ENCODE measurements around the gene COL4A3. TPM values are rescaled to one million over a fixed set of nuclear protein-coding genes. Genes with fewer than 3 reads are reported as not detected.

Gene COL4A3
- total RNA-seq, 1 donor from 2014 or later, result 0.32 TPM

DNA sequence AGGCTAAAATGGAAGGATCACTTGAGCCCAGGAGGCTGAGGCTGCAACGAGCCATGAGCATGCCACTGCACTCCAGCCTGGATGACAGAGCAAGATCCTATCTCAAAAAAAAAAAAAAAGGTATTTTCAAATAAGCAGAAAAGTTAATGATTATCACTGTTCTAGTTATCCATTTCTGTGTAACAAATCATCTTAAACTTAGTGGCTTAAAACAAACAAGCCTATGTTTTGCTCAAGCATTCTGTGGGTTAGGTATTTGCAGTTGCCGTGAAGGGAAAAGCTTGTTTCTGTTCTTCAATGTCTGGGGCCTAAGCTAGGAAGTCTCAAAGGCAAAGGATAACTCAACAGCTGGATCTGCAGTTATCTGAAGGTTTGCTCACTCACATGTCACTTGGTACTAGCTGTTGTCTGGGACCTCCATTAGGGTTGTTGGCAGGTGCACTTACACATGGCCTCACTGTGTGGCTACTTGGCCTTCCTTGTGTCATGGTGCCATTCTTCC lies 174.7 kb downstream of the COL4A3 start:
- Mint-ChIP-seq H3K4me3 (ENCODE audit: unreplicated experiment) (no peak overlapping the region), H3K9me3 (ENCODE audit: unreplicated experiment) (no peaks in the 10 kb centered on the region), H3K4me1 (ENCODE audit: unreplicated experiment) (no peaks in the 10 kb centered on the region), H3K36me3 (ENCODE audit: unreplicated experiment) (peaks cover 48% of the 10 kb centered on the region), H3K27me3 (ENCODE audit: unreplicated experiment) (no peaks in the 10 kb centered on the region), H3K27ac (ENCODE audit: unreplicated experiment) (no peak overlapping the region)
- no peak for DNase-seq (ENCODE audit: extremely low spot score, unreplicated experiment)
- TF ChIP-seq CTCF (IDR thresholded peaks at IDR 0.05), result no peak

GRCh38 chr2:227340106-227340505 lies 175.7 kb downstream of the COL4A3 start:
- DNase-seq (ENCODE audit: extremely low spot score, unreplicated experiment), result no peak
- H3K36me3 Mint-ChIP-seq (ENCODE audit: unreplicated experiment), result peaks cover 43% of the 10 kb centered on the region
- TF ChIP-seq CTCF (IDR thresholded peaks at IDR 0.05), result no peak
- H3K4me3 Mint-ChIP-seq (ENCODE audit: unreplicated experiment), result no peak overlapping the region
- no peaks in the 10 kb centered on the region for H3K4me1 Mint-ChIP-seq (ENCODE audit: unreplicated experiment)
- no peak overlapping the region for H3K27ac Mint-ChIP-seq (ENCODE audit: unreplicated experiment)
- no peaks in the 10 kb centered on the region for H3K9me3 Mint-ChIP-seq (ENCODE audit: unreplicated experiment)
- H3K27me3 Mint-ChIP-seq (ENCODE audit: unreplicated experiment), result no peaks in the 10 kb centered on the region

GRCh38 chr2:227341553-227341952 lies 177.1 kb downstream of the COL4A3 start:
- no peak for TF ChIP-seq CTCF (IDR thresholded peaks at IDR 0.05)
- no peak for DNase-seq (ENCODE audit: extremely low spot score, unreplicated experiment)
- H3K36me3 Mint-ChIP-seq (ENCODE audit: unreplicated experiment), result peaks cover 32% of the 10 kb centered on the region
- H3K9me3 Mint-ChIP-seq (ENCODE audit: unreplicated experiment), result no peaks in the 10 kb centered on the region
- H3K4me3 Mint-ChIP-seq (ENCODE audit: unreplicated experiment), result no peak overlapping the region
- H3K27ac Mint-ChIP-seq (ENCODE audit: unreplicated experiment), result no peak overlapping the region
- H3K4me1 Mint-ChIP-seq (ENCODE audit: unreplicated experiment), result no peaks in the 10 kb centered on the region
- H3K27me3 Mint-ChIP-seq (ENCODE audit: unreplicated experiment), result no peaks in the 10 kb centered on the region

GRCh38 chr2:227344231-227344630 lies 179.8 kb downstream of the COL4A3 start:
- no peak for DNase-seq (ENCODE audit: extremely low spot score, unreplicated experiment)
- Mint-ChIP-seq H3K27ac (ENCODE audit: unreplicated experiment) (no peak overlapping the region), H3K36me3 (ENCODE audit: unreplicated experiment) (peaks cover 35% of the 10 kb centered on the region), H3K27me3 (ENCODE audit: unreplicated experiment) (no peaks in the 10 kb centered on the region), H3K4me3 (ENCODE audit: unreplicated experiment) (no peak overlapping the region), H3K4me1 (ENCODE audit: unreplicated experiment) (no peaks in the 10 kb centered on the region), H3K9me3 (ENCODE audit: unreplicated experiment) (no peaks in the 10 kb centered on the region)
- no peak for TF ChIP-seq CTCF (IDR thresholded peaks at IDR 0.05)

GRCh38 chr2:227347117-227347516 lies 182.7 kb downstream of the COL4A3 start:
- no peak for TF ChIP-seq CTCF (IDR thresholded peaks at IDR 0.05)

More at GRCh38 chr2:227347117-227347516, 182.7 kb downstream of the COL4A3 start:
- Mint-ChIP-seq H3K27ac (ENCODE audit: unreplicated experiment) (no peak overlapping the region), H3K4me3 (ENCODE audit: unreplicated experiment) (no peak overlapping the region), H3K4me1 (ENCODE audit: unreplicated experiment) (no peaks in the 10 kb centered on the region), H3K27me3 (ENCODE audit: unreplicated experiment) (no peaks in the 10 kb centered on the region), H3K9me3 (ENCODE audit: unreplicated experiment) (no peaks in the 10 kb centered on the region), H3K36me3 (ENCODE audit: unreplicated experiment) (peaks cover 26% of the 10 kb centered on the region)
- no peak for DNase-seq (ENCODE audit: extremely low spot score, unreplicated experiment)

Data from osteocyte (in vitro differentiated cells).